KMS-11 (cell line): ENCODE measurements around the gene GRM2.
"Not testable (repeated sequence)": the region's sequence is repeated elsewhere in the genome, so short reads cannot be mapped to it uniquely, and the experiment has no call there.

ENCODE experiments used
- H2AFZ ChIP-seq: fragments of 200-600 bp; sonication (generic); 2 replicates; pipeline ENCODE4 v1.6.1; 2016; ENCODE audit warnings: antibody characterized with exemption, mixed run types, low read depth
- H3K27ac ChIP-seq: fragments of 200-600 bp; sonication (generic); 2 replicates; pipeline ENCODE4 v1.6.1; 2016; ENCODE audit warnings: mild to moderate bottlenecking, mixed run types
- H3K27me3 ChIP-seq: fragments of 200-600 bp; sonication (generic); 2 replicates; pipeline ENCODE4 v1.6.1; 2017; ENCODE audit warnings: mild to moderate bottlenecking, low read depth, mixed run types, moderate library complexity; ENCODE audit not compliant: insufficient read depth
- H3K36me3 ChIP-seq: fragments of 200-600 bp; sonication (generic); 2 replicates; pipeline ENCODE4 v1.6.1; 2017; ENCODE audit warnings: mild to moderate bottlenecking, mixed run types; ENCODE audit not compliant: insufficient read depth
- H3K4me1 ChIP-seq: fragments of 200-600 bp; sonication (generic); 2 replicates; pipeline ENCODE4 v1.6.1; 2016; ENCODE audit warnings: mild to moderate bottlenecking, low read depth, mixed run types; ENCODE audit not compliant: poor library complexity, severe bottlenecking
- H3K4me2 ChIP-seq: fragments of 200-600 bp; sonication (generic); 2 replicates; pipeline ENCODE4 v1.7.0; 2016; ENCODE audit warnings: mild to moderate bottlenecking, mixed run types
- H3K4me3 ChIP-seq: fragments of 200-600 bp; sonication (generic); IDR thresholded peaks from 2 replicates; pipeline ENCODE4 v1.6.1; 2017; ENCODE audit warnings: low read depth, low read length, mixed read lengths; ENCODE audit not compliant: insufficient read depth
- H3K79me2 ChIP-seq: fragments of 200-600 bp; sonication (generic); 2 replicates; pipeline ENCODE4 v1.6.1; 2016; ENCODE audit warnings: low read depth, mixed run types; ENCODE audit not compliant: insufficient read depth
- H3K9ac ChIP-seq: fragments of 200-600 bp; sonication (generic); 2 replicates; pipeline ENCODE4 v1.6.1; 2016; ENCODE audit warnings: mild to moderate bottlenecking, mixed run types
- H4K20me1 ChIP-seq: fragments of 200-600 bp; sonication (generic); 2 replicates; pipeline ENCODE4 v1.6.1; 2016; ENCODE audit warnings: mild to moderate bottlenecking, mixed run types; ENCODE audit not compliant: insufficient read depth
- TF ChIP-seq, protein P1 (sequence below): fragments of 200-600 bp; sonication (generic); conservative IDR thresholded peaks from 2 replicates; pipeline ENCODE4 v1.6.1; 2017; ENCODE audit warnings: low read depth, mild to moderate bottlenecking, antibody characterized with exemption, low read length, moderate library complexity, mixed read lengths

Gene GRM2

DNA sequence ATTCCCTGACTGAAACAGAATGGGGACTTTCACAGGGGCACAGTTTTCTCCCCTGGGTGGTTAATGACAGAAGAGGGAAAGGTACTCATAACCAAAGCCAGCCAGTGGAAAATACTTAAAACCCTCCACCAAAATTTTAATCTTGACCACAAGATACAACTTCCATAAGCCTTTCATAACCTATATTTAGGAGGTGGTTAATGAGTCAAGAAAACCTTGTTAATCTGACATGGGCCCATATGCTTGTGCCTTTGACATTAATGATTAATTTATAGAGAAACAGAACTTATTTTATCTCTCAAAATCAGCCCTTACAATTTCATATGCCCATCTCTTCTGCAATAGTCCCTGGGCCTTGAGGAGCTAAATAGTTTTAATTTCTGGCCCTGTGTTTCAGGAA, 41.0 kb downstream of the GRM2 start:
- Histone ChIP-seq H3K27me3 (no peaks in the 10 kb centered on the region), H3K9ac (no peak overlapping the region), H3K4me1 (peaks cover 10% of the 10 kb centered on the region), H3K36me3 (no peaks in the 10 kb centered on the region), H3K27ac (no peak overlapping the region), H2AFZ (no peak overlapping the region), H4K20me1 (no peaks in the 10 kb centered on the region), H3K79me2 (no peaks in the 10 kb centered on the region), H3K4me2 (no peak overlapping the region), H3K4me3 (no peak overlapping the region)
- TF ChIP-seq, protein P1, sequence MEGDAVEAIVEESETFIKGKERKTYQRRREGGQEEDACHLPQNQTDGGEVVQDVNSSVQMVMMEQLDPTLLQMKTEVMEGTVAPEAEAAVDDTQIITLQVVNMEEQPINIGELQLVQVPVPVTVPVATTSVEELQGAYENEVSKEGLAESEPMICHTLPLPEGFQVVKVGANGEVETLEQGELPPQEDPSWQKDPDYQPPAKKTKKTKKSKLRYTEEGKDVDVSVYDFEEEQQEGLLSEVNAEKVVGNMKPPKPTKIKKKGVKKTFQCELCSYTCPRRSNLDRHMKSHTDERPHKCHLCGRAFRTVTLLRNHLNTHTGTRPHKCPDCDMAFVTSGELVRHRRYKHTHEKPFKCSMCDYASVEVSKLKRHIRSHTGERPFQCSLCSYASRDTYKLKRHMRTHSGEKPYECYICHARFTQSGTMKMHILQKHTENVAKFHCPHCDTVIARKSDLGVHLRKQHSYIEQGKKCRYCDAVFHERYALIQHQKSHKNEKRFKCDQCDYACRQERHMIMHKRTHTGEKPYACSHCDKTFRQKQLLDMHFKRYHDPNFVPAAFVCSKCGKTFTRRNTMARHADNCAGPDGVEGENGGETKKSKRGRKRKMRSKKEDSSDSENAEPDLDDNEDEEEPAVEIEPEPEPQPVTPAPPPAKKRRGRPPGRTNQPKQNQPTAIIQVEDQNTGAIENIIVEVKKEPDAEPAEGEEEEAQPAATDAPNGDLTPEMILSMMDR, result no peak

DNA sequence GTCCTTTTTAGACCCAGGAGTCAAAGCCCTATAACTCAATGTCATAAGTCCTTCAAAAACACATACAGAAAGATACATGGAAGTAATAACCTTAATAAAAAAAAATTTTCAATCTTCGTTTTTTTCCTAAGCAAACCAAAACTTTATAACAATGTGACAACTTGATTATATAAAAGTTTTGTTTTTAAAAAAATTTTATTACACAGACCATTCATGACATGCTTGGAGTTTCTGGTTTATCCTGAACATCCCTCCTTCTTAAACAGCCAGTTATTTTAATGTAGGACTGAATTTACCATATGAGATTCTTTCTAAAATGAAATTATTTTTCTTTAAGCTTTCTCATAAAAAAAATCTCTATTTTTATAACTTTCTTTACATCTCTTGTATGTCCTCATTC, 41.5 kb downstream of the GRM2 start:
- Histone ChIP-seq H3K4me2 (no peak overlapping the region), H3K36me3 (no peaks in the 10 kb centered on the region), H3K9ac (no peak overlapping the region), H3K4me1 (peaks cover 10% of the 10 kb centered on the region), H3K27me3 (no peaks in the 10 kb centered on the region), H3K27ac (no peak overlapping the region), H3K79me2 (no peaks in the 10 kb centered on the region), H3K4me3 (no peak overlapping the region), H4K20me1 (no peaks in the 10 kb centered on the region), H2AFZ (no peak overlapping the region)
- TF ChIP-seq, protein P1, result no peak

DNA sequence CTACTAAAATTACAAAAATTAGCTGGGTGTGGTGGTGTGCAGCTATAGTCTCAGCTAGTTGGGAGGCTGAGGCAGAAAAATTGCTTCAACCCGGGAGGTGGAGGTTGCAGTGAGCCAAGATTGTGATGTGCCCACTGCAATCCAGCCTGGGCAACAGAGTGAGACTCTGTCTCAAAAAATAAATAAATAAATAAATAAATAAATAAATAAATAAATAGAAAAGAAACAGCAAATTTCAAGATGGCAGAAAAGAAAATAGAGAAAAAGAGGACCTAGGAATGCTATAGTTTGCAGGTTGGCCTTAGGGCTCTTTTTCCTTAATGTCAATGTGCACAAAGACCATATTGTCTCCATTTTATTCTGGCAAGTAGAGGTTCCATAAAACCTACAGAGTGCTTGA, 44.0 kb downstream of the GRM2 start:
- Histone ChIP-seq H4K20me1 (no peaks in the 10 kb centered on the region), H3K4me1 (peaks cover 10% of the 10 kb centered on the region), H3K27ac (no peak overlapping the region), H3K4me3 (no peak overlapping the region), H3K36me3 (no peaks in the 10 kb centered on the region), H3K27me3 (no peaks in the 10 kb centered on the region), H3K79me2 (no peaks in the 10 kb centered on the region), H3K4me2 (no peak overlapping the region), H3K9ac (no peak overlapping the region), H2AFZ (no peak overlapping the region)
- TF ChIP-seq, protein P1, result no peak

DNA sequence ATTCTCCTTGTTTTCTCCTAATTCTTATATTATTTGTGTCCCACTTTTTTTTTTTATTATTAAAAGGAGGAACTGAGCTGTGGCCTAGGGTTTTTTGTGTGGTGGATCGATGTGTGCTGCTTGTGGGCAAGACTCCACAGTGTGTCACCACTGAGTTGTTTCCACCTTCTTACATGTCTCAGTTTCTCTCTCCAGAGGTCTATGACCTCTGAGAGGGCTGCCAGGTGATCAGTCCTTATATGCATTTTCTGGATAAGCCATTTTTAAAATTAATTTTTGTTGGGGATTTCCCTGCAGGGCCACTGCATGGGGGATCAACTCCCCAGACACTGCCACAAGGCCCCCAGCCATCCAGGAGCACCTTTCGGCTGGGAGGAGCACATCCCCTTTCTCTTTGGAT, 44.4 kb downstream of the GRM2 start:
- Histone ChIP-seq H3K27me3 (no peaks in the 10 kb centered on the region), H3K27ac (no peak overlapping the region), H3K4me3 (no peak overlapping the region), H3K79me2 (no peaks in the 10 kb centered on the region), H3K36me3 (no peaks in the 10 kb centered on the region), H3K9ac (no peak overlapping the region), H2AFZ (no peak overlapping the region), H3K4me2 (no peak overlapping the region), H4K20me1 (no peaks in the 10 kb centered on the region), H3K4me1 (peaks cover 10% of the 10 kb centered on the region)
- TF ChIP-seq, protein P1, result no peak

DNA sequence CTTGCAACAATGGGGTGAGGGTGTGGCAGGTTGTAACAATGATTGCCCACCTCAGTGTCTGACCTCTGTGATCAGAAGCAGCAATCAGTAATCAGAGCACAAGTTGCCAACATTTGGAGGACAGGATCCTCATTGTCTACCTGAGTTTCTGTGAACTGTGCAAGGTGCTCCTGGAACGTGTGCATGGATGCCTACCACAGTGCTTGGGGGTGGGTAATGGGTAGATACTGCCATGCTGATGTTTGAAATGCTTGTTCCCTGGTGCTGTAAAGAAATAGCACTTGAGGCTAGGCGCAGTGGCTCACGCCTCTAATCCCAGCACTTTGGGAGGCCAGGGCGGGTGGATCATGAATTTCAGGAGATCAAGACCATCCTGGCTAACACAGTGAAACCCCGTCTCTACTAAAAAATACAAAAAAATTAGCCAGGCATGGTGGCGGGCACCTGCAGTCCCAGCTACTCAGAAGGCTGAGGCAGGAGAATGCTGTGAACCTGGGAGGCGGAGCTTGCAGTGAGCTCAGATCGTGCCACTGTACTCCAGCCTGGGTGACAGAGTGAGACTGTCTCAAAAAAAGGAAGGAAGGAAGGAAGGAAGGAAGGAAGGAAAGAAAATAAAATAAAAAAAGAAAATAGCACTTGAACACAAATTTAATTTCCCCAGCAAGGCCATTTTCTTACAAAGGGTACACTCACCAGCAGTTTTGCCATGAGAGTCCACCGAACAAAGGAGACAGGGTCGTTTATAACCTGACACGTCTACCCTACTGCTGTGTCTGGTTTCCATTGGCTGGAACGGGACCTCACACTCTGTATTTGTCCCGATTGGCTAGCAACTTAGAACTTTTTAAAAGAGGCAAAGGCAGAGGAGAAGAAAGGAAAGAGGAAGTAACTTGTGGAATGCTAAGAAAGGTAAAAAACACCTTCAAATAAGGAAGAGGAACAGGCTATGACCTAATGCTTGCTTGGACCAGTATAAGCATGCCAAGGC, 47.2 kb downstream of the GRM2 start:
- H4K20me1 ChIP-seq, H2AFZ ChIP-seq, H3K27ac ChIP-seq, H3K36me3 ChIP-seq, H3K4me2 ChIP-seq, H3K27me3 ChIP-seq, H3K4me3 ChIP-seq, H3K79me2 ChIP-seq, H3K9ac ChIP-seq, H3K4me1 ChIP-seq: not testable (repeated sequence)
